Endodermal cell (in vitro differentiated cells): ENCODE data around the gene GTF2F2. TPM values are rescaled to one million over a fixed set of nuclear protein-coding genes. Genes with fewer than 3 reads are reported as not detected.

Experiments used
- DNase-seq: peaks from one replicate; pipeline ENCODE4 v3.0.0-alpha.2; 2017
- H3K27ac ChIP-seq: 2 replicates; pipeline ENCODE4 v1.5.1; 2013; ENCODE audit warnings: mild to moderate bottlenecking, low read depth, low read length, moderate library complexity
- H3K27me3 ChIP-seq: 2 replicates; pipeline ENCODE4 v1.6.1; 2013; ENCODE audit warnings: mild to moderate bottlenecking, low read length, moderate library complexity; ENCODE audit not compliant: insufficient read depth, control insufficient read depth, poor library complexity, severe bottlenecking
- H3K36me3 ChIP-seq: 2 replicates; pipeline ENCODE4 v1.7.0; 2013; ENCODE audit warnings: mild to moderate bottlenecking, low read length, moderate library complexity; ENCODE audit not compliant: control insufficient read depth, insufficient read depth
- H3K4me1 ChIP-seq: one replicate; pipeline ENCODE4 v1.7.0; 2013; ENCODE audit warnings: low read length; ENCODE audit not compliant: control insufficient read depth, insufficient read depth
- H3K4me3 ChIP-seq: 2 replicates; pipeline ENCODE4 v1.5.1; 2013; ENCODE audit warnings: mild to moderate bottlenecking, low read length, moderate library complexity
- H3K9ac ChIP-seq: 2 replicates; pipeline ENCODE4 v1.6.1; 2013; ENCODE audit warnings: mild to moderate bottlenecking, low read length, moderate library complexity; ENCODE audit not compliant: poor library complexity, severe bottlenecking; ENCODE audit errors: extremely low read depth
- H3K9me3 ChIP-seq: 2 replicates; pipeline ENCODE4 v1.6.1; 2013; ENCODE audit warnings: mild to moderate bottlenecking, low read length, moderate library complexity; ENCODE audit not compliant: control insufficient read depth
- H3K27ac Mint-ChIP-seq: 2 replicates; pipeline ENCODE4 v1.8.0; 2020; ENCODE audit warnings: mixed read lengths
- H3K27me3 Mint-ChIP-seq: 2 replicates; pipeline ENCODE4 v1.8.0; 2021; ENCODE audit warnings: mild to moderate bottlenecking, mixed read lengths; ENCODE audit not compliant: insufficient read depth
- H3K36me3 Mint-ChIP-seq: 2 replicates; pipeline ENCODE4 v1.8.0; 2020; ENCODE audit warnings: low read depth, mixed read lengths
- H3K4me1 Mint-ChIP-seq: 2 replicates; pipeline ENCODE4 v1.8.0; 2020; ENCODE audit warnings: mixed read lengths
- H3K4me3 Mint-ChIP-seq: 2 replicates; pipeline ENCODE4 v1.8.0; 2020; ENCODE audit warnings: mild to moderate bottlenecking, moderate library complexity, mixed read lengths
- H3K9me3 Mint-ChIP-seq: 2 replicates; pipeline ENCODE4 v1.8.0; 2020; ENCODE audit warnings: mild to moderate bottlenecking, mixed read lengths
- CTCF ChIP-seq: fragments of 200-600 bp; sonication (generic); conservative IDR thresholded peaks from 2 replicates; pipeline ENCODE4 v1.5.0; 2021; ENCODE audit warnings: antibody characterized with exemption, mild to moderate bottlenecking
- WGBS, 2 experiments: methylation state at CpG; one replicate each; pipeline versions ENCODE4 v1.1.5 to v1.1.7; 2013; ENCODE audit warnings: missing lambda C conversion rate in 2 of 2, mixed read lengths in 1 of 2; ENCODE audit not compliant: insufficient coverage in 1 of 2, insufficient read length in 1 of 2; 5-methylcytosine and 5-hydroxymethylcytosine counted together
- total RNA-seq, 2 donors: library from RNA; stranded (reverse); fragmentation: NEBNext Ultra II Directional in 1 of 2; extraction: Animal tissue kit (Norgen Biotek cat#: 25700) in 1 of 2; gene quantifications; 2 replicates in 1 of 2; 3 replicates in 1 of 2; pipeline ENCODE4 v1.2.1, GENCODE V29; 2021

GTF2F2 gene
- total RNA-seq, 2 donors from 2014 or later: 27.0 to 27.4 TPM

GRCh38 chr13:45074721-45075120, 45.6 kb upstream of the GTF2F2 start:
- Histone ChIP-seq H3K9me3 (no peaks in the 10 kb centered on the region), H3K4me3 (no peak overlapping the region), H3K4me1 (no peaks in the 10 kb centered on the region), H3K27ac (no peak overlapping the region), H3K36me3 (no peaks in the 10 kb centered on the region), H3K9ac (no peak overlapping the region), H3K27me3 (no peaks in the 10 kb centered on the region)
- Mint-ChIP-seq H3K4me1 (peaks cover 5% of the 10 kb centered on the region), H3K36me3 (no peaks in the 10 kb centered on the region), H3K9me3 (no peaks in the 10 kb centered on the region), H3K4me3 (no peak overlapping the region), H3K27me3 (no peaks in the 10 kb centered on the region), H3K27ac (peak overlapping the region; percentile 49)
- no peak for DNase-seq
- no peak for TF ChIP-seq CTCF
- 83 to 87% methylated on average over 1 to 6 of the region's 6 CpGs for WGBS, 2 experiments

DNA sequence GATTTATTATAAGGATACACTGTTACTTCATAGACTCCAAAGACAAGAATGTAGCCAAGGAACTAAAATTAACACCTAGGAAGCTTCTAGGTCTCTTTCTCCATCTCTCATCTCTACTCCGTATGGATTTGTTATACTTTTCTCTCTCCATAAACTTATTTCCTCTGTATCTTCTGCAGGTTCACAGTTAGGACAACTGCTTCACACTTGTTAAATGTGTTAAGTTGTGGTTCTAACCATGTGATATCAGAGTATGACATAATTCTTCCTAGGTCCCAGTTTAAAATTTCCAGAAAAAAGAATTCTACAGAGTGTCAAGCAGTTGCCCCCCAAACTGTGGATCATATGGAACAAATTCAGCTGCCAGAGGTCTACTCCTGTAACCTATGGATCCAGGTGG, 42.3 kb upstream of the GTF2F2 start:
- no peak overlapping the region for H3K4me3 ChIP-seq
- no peaks in the 10 kb centered on the region for H3K4me1 ChIP-seq
- DNase-seq: no peak
- TF ChIP-seq CTCF: no peak
- peaks cover 5% of the 10 kb centered on the region for H3K27me3 ChIP-seq
- Mint-ChIP-seq H3K4me3 (no peak overlapping the region), H3K27me3 (no peaks in the 10 kb centered on the region), H3K9me3 (no peaks in the 10 kb centered on the region), H3K4me1 (peaks cover 5% of the 10 kb centered on the region), H3K27ac (no peak overlapping the region), H3K36me3 (no peaks in the 10 kb centered on the region)
- no peaks in the 10 kb centered on the region for H3K36me3 ChIP-seq
- WGBS, 2 experiments: 100% methylated on average over 1 of the region's 1 CpG; no CpG with 5 or more reads in 1 of the 2 experiments
- no peaks in the 10 kb centered on the region for H3K9me3 ChIP-seq
- no peak overlapping the region for H3K27ac ChIP-seq
- H3K9ac ChIP-seq: no peak overlapping the region

DNA sequence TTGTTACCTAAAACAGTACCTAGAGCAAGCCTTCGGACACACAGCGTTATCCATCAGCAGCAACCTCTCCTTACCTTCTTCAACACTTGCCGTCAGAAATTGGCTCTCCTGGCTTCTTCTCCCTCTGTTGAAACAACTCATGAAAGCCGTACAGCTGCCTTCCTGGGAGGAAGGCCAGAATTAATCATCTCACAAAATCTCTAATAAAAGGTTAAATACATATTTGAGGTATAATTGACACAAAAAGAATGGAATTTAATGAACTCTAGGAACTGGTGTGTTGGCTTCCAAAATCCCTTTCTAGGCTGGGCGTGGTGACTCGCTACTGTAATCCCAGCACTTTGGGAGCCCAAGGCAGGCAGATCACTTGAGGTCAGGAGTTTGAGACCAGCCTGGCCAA, 37.3 kb upstream of the GTF2F2 start:
- Histone ChIP-seq H3K9ac (no peak overlapping the region), H3K4me1 (no peaks in the 10 kb centered on the region), H3K9me3 (no peaks in the 10 kb centered on the region), H3K27me3 (peaks cover 5% of the 10 kb centered on the region), H3K27ac (no peak overlapping the region), H3K4me3 (no peak overlapping the region), H3K36me3 (no peaks in the 10 kb centered on the region)
- Mint-ChIP-seq H3K27ac (no peak overlapping the region), H3K4me3 (no peak overlapping the region), H3K9me3 (no peaks in the 10 kb centered on the region), H3K36me3 (no peaks in the 10 kb centered on the region), H3K4me1 (peaks cover 4% of the 10 kb centered on the region), H3K27me3 (no peaks in the 10 kb centered on the region)
- DNase-seq: no peak
- TF ChIP-seq CTCF: no peak
- WGBS, 2 experiments: 94 to 100% methylated on average over 2 to 6 of the region's 6 CpGs
